Nephron progenitor cell (in vitro differentiated cells): ENCODE measurements around the gene TMEM94.
A peak's percentile ranks its signal among the peaks of the same experiment; 100 is the strongest.

Source experiments
- DNase-seq: peaks from one replicate; pipeline ENCODE4 v3.0.0; 2021
- H3K27ac Mint-ChIP-seq: 2 replicates; pipeline ENCODE4 v1.8.0; 2021; ENCODE audit warnings: mild to moderate bottlenecking, moderate library complexity, mixed read lengths
- H3K27me3 Mint-ChIP-seq: 2 replicates; pipeline ENCODE4 v1.8.0; 2021; ENCODE audit warnings: mild to moderate bottlenecking, low read depth, mixed read lengths; ENCODE audit not compliant: poor library complexity
- H3K36me3 Mint-ChIP-seq: 2 replicates; pipeline ENCODE4 v1.8.0; 2021; ENCODE audit warnings: low read depth, mixed read lengths
- H3K4me1 Mint-ChIP-seq: 2 replicates; pipeline ENCODE4 v1.8.0; 2021; ENCODE audit warnings: mixed read lengths
- H3K4me3 Mint-ChIP-seq: 2 replicates; pipeline ENCODE4 v1.8.0; 2021; ENCODE audit warnings: mild to moderate bottlenecking, moderate library complexity, mixed read lengths
- H3K9me3 Mint-ChIP-seq: 2 replicates; pipeline ENCODE4 v1.8.0; 2021; ENCODE audit warnings: mild to moderate bottlenecking, moderate library complexity, mixed read lengths
- CTCF ChIP-seq: fragments of 200-600 bp; sonication (generic); IDR thresholded peaks from 2 replicates; pipeline ENCODE4 v1.5.0; 2021; ENCODE audit warnings: antibody characterized with exemption

Gene TMEM94

DNA sequence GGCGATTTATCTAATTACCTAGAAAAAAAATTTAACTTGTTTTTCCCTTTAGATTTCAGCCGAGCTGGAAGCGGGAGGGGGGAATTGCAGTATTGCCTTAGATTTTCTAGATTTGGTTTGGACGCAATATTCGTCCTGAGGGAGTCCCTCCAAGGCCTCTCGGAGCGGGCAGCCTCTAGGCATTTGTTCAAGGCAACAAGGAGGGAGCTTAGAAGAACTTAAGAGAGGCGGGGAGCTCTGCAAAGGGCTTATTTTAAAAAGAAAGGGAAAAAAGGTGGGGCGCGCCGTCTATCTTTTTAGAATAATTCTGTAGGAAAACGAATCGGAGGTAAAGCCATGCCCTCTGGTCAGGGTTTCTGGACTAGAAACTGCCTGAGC lies 407 bp upstream of the TMEM94 start:
- no peak for TF ChIP-seq CTCF
- Mint-ChIP-seq H3K4me3 (peak overlapping the region; percentile 90), H3K36me3 (peaks cover 8% of the 10 kb centered on the region), H3K27ac (peak overlapping the region; percentile 95), H3K27me3 (peaks cover 6% of the 10 kb centered on the region), H3K9me3 (no peaks in the 10 kb centered on the region), H3K4me1 (peaks cover 63% of the 10 kb centered on the region)
- no peak for DNase-seq

- peak; percentile 45 for DNase-seq
- H3K27ac Mint-ChIP-seq = peak overlapping the region; percentile 94
- no peaks in the 10 kb centered on the region for H3K9me3 Mint-ChIP-seq
- H3K27me3 Mint-ChIP-seq = peaks cover 6% of the 10 kb centered on the region
- peaks cover 8% of the 10 kb centered on the region for H3K36me3 Mint-ChIP-seq
- TF ChIP-seq CTCF = no peak
- H3K4me1 Mint-ChIP-seq = peaks cover 65% of the 10 kb centered on the region
- peak overlapping the region; percentile 90 for H3K4me3 Mint-ChIP-seq
These were observed 716 bp downstream of the TMEM94 start for GRCh38 chr17:75457047-75457654.

GRCh38 chr17:75459246-75459589 lies 2.8 kb downstream of the TMEM94 start:
- peaks cover 8% of the 10 kb centered on the region for H3K27me3 Mint-ChIP-seq
- TF ChIP-seq CTCF = no peak
- no peak for DNase-seq
- H3K36me3 Mint-ChIP-seq = peaks cover 15% of the 10 kb centered on the region
- H3K4me1 Mint-ChIP-seq = peaks cover 58% of the 10 kb centered on the region
- no peak overlapping the region for H3K27ac Mint-ChIP-seq
- no peaks in the 10 kb centered on the region for H3K9me3 Mint-ChIP-seq
- no peak overlapping the region for H3K4me3 Mint-ChIP-seq

- Mint-ChIP-seq H3K27ac (peak overlapping the region; percentile 1), H3K27me3 (peaks cover 8% of the 10 kb centered on the region), H3K9me3 (no peaks in the 10 kb centered on the region), H3K36me3 (peaks cover 16% of the 10 kb centered on the region), H3K4me1 (peaks cover 55% of the 10 kb centered on the region), H3K4me3 (peak overlapping the region; percentile 8)
- no peak for TF ChIP-seq CTCF
- no peak for DNase-seq
These were observed 3.3 kb downstream of the TMEM94 start for GRCh38 chr17:75459590-75460267.

- DNase-seq = no peak
- Mint-ChIP-seq H3K4me3 (peak overlapping the region; percentile 8), H3K36me3 (peaks cover 20% of the 10 kb centered on the region), H3K9me3 (no peaks in the 10 kb centered on the region), H3K4me1 (peaks cover 52% of the 10 kb centered on the region), H3K27ac (no peak overlapping the region), H3K27me3 (peaks cover 8% of the 10 kb centered on the region)
- TF ChIP-seq CTCF = no peak
These were observed 3.9 kb downstream of the TMEM94 start for GRCh38 chr17:75460295-75460694.

- H3K9me3 Mint-ChIP-seq = peaks cover 10% of the 10 kb centered on the region
- peaks cover 28% of the 10 kb centered on the region for H3K4me1 Mint-ChIP-seq
- DNase-seq = no peak
- H3K36me3 Mint-ChIP-seq = peaks cover 26% of the 10 kb centered on the region
- TF ChIP-seq CTCF = no peak
- no peak overlapping the region for H3K27ac Mint-ChIP-seq
- no peak overlapping the region for H3K4me3 Mint-ChIP-seq
- H3K27me3 Mint-ChIP-seq = peaks cover 8% of the 10 kb centered on the region
These were observed 7.2 kb downstream of the TMEM94 start for GRCh38 chr17:75463603-75464002.
